Activated gamma-delta T cell treated with anti-CD3 and anti-CD28 coated beads, Interleukin-2, amount 50 U/mL, for 16 hours (primary cell): Measurements from ENCODE around the gene GAL3ST2.
A peak's percentile ranks its signal among the peaks of the same experiment; 100 is the strongest.
"Not testable (repeated sequence)": the region's sequence is repeated elsewhere in the genome, so short reads cannot be mapped to it uniquely, and the experiment has no call there.

ENCODE experiments used
- DNase-seq: peaks from one replicate; pipeline ENCODE4 v3.0.0-alpha.2; 2020; ENCODE audit warnings: low read depth

Gene GAL3ST2

GRCh38 chr2:241748468-241749256 lies 28.0 kb upstream of the GAL3ST2 start:
- DNase-seq: no peak

- no peak for DNase-seq
Measured at GRCh38 chr2:241750076-241750840, 26.4 kb upstream of the GAL3ST2 start.

- DNase-seq: no peak
Measured at GRCh38 chr2:241751152-241751551, 25.5 kb upstream of the GAL3ST2 start.

GRCh38 chr2:241751776-241752175 lies 24.8 kb upstream of the GAL3ST2 start:
- no peak for DNase-seq

GRCh38 chr2:241752253-241752652 lies 24.4 kb upstream of the GAL3ST2 start:
- DNase-seq: no peak

- no peak for DNase-seq
Measured at GRCh38 chr2:241752689-241753276, 23.8 kb upstream of the GAL3ST2 start.

GRCh38 chr2:241753493-241753892 lies 23.1 kb upstream of the GAL3ST2 start:
- no peak for DNase-seq

- no peak for DNase-seq
Measured at GRCh38 chr2:241754042-241754441, 22.6 kb upstream of the GAL3ST2 start.

GRCh38 chr2:241755166-241755565 lies 21.5 kb upstream of the GAL3ST2 start:
- no peak for DNase-seq

- no peak for DNase-seq
Measured at GRCh38 chr2:241755777-241756176, 20.8 kb upstream of the GAL3ST2 start.

GRCh38 chr2:241759067-241759807 lies 17.4 kb upstream of the GAL3ST2 start:
- no peak for DNase-seq

GRCh38 chr2:241759893-241760292 lies 16.7 kb upstream of the GAL3ST2 start:
- DNase-seq: not testable (repeated sequence)

GRCh38 chr2:241760301-241760771 lies 16.3 kb upstream of the GAL3ST2 start:
- no peak for DNase-seq

GRCh38 chr2:241762321-241762932 lies 14.2 kb upstream of the GAL3ST2 start:
- DNase-seq: no peak

GRCh38 chr2:241762933-241763369 lies 13.7 kb upstream of the GAL3ST2 start:
- peak; percentile 68 for DNase-seq

GRCh38 chr2:241763551-241764274 lies 12.9 kb upstream of the GAL3ST2 start:
- no peak for DNase-seq

GRCh38 chr2:241764275-241765241 lies 12.1 kb upstream of the GAL3ST2 start:
- no peak for DNase-seq

GRCh38 chr2:241767464-241768250 lies 9.0 kb upstream of the GAL3ST2 start:
- no peak for DNase-seq

- no peak for DNase-seq
Measured at GRCh38 chr2:241768251-241768711, 8.3 kb upstream of the GAL3ST2 start.
